Measurements from ENCODE around the gene MTG1.

The MTG1 gene

DNA sequence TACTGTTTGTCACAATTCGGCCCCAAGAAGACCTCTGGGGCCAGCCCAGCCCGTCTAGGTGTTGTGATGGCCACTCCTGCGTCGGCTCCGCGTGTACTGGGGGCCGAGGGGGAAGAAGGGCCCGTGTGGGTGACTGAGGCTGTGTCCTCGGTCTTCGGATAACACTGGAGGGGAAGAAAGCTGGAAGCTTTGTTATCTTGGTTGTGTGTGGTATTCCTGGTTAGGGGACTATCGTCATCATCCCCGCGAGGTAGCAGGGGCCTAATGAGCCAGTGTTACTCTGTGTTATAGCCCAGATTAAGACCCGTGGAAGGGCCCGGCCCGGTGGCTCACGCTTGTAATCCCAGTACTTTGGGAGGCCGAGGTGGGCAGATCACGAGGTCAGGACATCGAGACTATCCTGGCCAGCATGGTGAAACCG, 854 bp downstream of the MTG1 start:
- TF ChIP-seq ZNF70 (CRISPR knock-in tag; IDR thresholded peaks at IDR 0.05) (no peak), ARNTL (CRISPR knock-in tag; IDR thresholded peaks at IDR 0.05; ENCODE audit: borderline replicate concordance, low read depth) (no peak), ZFP30 (CRISPR knock-in tag; IDR thresholded peaks at IDR 0.05) (no peak), RARB (CRISPR knock-in tag; IDR thresholded peaks at IDR 0.05) (no peak), ZFP3 (CRISPR knock-in tag; IDR thresholded peaks at IDR 0.05) (no peak), SNAI2 (CRISPR knock-in tag; IDR thresholded peaks at IDR 0.05) (no peak), BACH2 (CRISPR knock-in tag; IDR thresholded peaks at IDR 0.05; ENCODE audit: borderline replicate concordance) (no peak), OSR1 (CRISPR knock-in tag; IDR thresholded peaks at IDR 0.05) (no peak), TOX (CRISPR knock-in tag; IDR thresholded peaks at IDR 0.05; ENCODE audit: borderline replicate concordance) (no peak), CSDC2 (CRISPR knock-in tag; IDR thresholded peaks at IDR 0.05) (no peak), ZNF8 (CRISPR knock-in tag; IDR thresholded peaks at IDR 0.05) (no peak), TCF4 (CRISPR knock-in tag; IDR thresholded peaks at IDR 0.05; ENCODE audit: borderline replicate concordance) (no peak), ZNF565 (CRISPR knock-in tag; conservative IDR thresholded peaks at IDR 0.05; ENCODE audit: low read depth) (no peak)
- TF ChIP-seq, protein P1, sequence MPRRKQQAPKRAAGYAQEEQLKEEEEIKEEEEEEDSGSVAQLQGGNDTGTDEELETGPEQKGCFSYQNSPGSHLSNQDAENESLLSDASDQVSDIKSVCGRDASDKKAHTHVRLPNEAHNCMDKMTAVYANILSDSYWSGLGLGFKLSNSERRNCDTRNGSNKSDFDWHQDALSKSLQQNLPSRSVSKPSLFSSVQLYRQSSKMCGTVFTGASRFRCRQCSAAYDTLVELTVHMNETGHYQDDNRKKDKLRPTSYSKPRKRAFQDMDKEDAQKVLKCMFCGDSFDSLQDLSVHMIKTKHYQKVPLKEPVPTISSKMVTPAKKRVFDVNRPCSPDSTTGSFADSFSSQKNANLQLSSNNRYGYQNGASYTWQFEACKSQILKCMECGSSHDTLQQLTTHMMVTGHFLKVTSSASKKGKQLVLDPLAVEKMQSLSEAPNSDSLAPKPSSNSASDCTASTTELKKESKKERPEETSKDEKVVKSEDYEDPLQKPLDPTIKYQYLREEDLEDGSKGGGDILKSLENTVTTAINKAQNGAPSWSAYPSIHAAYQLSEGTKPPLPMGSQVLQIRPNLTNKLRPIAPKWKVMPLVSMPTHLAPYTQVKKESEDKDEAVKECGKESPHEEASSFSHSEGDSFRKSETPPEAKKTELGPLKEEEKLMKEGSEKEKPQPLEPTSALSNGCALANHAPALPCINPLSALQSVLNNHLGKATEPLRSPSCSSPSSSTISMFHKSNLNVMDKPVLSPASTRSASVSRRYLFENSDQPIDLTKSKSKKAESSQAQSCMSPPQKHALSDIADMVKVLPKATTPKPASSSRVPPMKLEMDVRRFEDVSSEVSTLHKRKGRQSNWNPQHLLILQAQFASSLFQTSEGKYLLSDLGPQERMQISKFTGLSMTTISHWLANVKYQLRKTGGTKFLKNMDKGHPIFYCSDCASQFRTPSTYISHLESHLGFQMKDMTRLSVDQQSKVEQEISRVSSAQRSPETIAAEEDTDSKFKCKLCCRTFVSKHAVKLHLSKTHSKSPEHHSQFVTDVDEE (CRISPR knock-in tag; IDR thresholded peaks at IDR 0.05), result no peak
- TF ChIP-seq, protein P2, sequence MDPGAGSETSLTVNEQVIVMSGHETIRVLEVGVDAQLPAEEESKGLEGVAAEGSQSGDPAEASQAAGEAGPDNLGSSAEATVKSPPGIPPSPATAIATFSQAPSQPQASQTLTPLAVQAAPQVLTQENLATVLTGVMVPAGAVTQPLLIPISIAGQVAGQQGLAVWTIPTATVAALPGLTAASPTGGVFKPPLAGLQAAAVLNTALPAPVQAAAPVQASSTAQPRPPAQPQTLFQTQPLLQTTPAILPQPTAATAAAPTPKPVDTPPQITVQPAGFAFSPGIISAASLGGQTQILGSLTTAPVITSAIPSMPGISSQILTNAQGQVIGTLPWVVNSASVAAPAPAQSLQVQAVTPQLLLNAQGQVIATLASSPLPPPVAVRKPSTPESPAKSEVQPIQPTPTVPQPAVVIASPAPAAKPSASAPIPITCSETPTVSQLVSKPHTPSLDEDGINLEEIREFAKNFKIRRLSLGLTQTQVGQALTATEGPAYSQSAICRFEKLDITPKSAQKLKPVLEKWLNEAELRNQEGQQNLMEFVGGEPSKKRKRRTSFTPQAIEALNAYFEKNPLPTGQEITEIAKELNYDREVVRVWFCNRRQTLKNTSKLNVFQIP (CRISPR knock-in tag; IDR thresholded peaks at IDR 0.05; ENCODE audit: borderline replicate concordance, low read depth), result no peak
- TF ChIP-seq, protein P3, sequence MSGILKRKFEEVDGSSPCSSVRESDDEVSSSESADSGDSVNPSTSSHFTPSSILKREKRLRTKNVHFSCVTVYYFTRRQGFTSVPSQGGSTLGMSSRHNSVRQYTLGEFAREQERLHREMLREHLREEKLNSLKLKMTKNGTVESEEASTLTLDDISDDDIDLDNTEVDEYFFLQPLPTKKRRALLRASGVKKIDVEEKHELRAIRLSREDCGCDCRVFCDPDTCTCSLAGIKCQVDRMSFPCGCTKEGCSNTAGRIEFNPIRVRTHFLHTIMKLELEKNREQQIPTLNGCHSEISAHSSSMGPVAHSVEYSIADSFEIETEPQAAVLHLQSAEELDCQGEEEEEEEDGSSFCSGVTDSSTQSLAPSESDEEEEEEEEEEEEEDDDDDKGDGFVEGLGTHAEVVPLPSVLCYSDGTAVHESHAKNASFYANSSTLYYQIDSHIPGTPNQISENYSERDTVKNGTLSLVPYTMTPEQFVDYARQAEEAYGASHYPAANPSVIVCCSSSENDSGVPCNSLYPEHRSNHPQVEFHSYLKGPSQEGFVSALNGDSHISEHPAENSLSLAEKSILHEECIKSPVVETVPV (CRISPR knock-in tag; IDR thresholded peaks at IDR 0.05), result no peak
- ATAC-seq, result peak; percentile 11

DNA sequence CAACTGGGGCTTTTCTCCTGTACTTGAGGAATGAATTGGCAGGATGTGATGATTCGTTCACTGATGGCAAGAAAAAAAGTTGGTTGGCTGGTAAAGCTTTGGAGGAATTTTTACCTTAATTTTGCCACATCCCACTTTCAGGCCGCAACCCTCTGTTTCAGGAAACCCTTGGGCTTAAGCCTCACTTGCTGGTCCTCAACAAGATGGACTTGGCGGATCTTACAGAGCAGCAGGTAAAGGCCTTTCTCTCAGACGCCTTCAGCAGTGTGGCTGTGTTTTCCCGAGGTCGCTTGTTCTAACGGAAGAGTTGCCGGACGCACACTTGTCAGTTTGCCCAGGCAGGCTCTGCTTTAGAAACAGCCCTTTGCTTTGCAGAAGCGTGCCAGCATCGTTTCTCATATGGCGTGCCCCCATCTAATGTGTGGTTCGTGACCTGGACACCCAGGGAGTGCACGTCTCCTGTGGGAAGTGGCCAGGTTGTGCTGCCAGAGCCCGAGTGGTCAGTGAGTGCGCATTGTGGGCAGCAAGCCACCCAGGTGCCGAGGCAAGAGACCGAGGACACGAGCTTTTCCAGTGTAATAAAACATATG, 2.2 kb downstream of the MTG1 start:
- no peak for ATAC-seq
- no peak for TF ChIP-seq BACH2 (CRISPR knock-in tag; IDR thresholded peaks at IDR 0.05; ENCODE audit: borderline replicate concordance)
- TF ChIP-seq, protein P1 (CRISPR knock-in tag; IDR thresholded peaks at IDR 0.05), result no peak
- no peak for TF ChIP-seq ZNF8 (CRISPR knock-in tag; IDR thresholded peaks at IDR 0.05)
- TF ChIP-seq ZNF565 (CRISPR knock-in tag; conservative IDR thresholded peaks at IDR 0.05; ENCODE audit: low read depth), result no peak
- TF ChIP-seq PPARA (CRISPR knock-in tag; IDR thresholded peaks at IDR 0.05; ENCODE audit: borderline replicate concordance), result no peak
- no peak for TF ChIP-seq ZNF70 (CRISPR knock-in tag; IDR thresholded peaks at IDR 0.05)
- TF ChIP-seq ZFP3 (CRISPR knock-in tag; IDR thresholded peaks at IDR 0.05), result no peak
- TF ChIP-seq TOX (CRISPR knock-in tag; IDR thresholded peaks at IDR 0.05; ENCODE audit: borderline replicate concordance), result no peak
- no peak for TF ChIP-seq ARNTL (CRISPR knock-in tag; IDR thresholded peaks at IDR 0.05; ENCODE audit: borderline replicate concordance, low read depth)

DNA sequence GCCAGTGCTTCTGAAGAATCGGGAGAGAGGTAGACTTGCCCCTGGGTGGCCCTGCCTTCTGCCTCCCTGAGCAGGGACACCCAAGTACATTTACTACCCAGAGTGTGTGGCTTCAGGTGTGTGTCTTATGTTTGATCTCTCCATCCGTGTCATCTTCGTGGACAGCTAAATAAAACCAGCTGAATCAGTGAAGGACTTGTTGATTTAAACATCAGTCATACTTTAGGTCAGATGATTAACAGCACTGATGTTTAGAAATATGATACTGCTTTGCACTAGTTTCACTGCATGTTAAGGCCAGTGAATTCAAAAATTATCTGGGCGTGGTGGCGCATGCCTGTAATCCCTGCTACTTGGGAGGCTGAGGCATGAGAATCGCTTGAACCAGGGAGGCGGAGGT, 4.0 kb downstream of the MTG1 start:
- TF ChIP-seq PPARA (CRISPR knock-in tag; IDR thresholded peaks at IDR 0.05; ENCODE audit: borderline replicate concordance), result no peak
- TF ChIP-seq GLIS3 (CRISPR knock-in tag; IDR thresholded peaks at IDR 0.05), result no peak
- no peak for TF ChIP-seq TCF4 (CRISPR knock-in tag; IDR thresholded peaks at IDR 0.05; ENCODE audit: borderline replicate concordance)
- TF ChIP-seq ARNTL (CRISPR knock-in tag; IDR thresholded peaks at IDR 0.05; ENCODE audit: borderline replicate concordance, low read depth), result no peak
- TF ChIP-seq OSR1 (CRISPR knock-in tag; IDR thresholded peaks at IDR 0.05), result no peak
- TF ChIP-seq, protein P4, sequence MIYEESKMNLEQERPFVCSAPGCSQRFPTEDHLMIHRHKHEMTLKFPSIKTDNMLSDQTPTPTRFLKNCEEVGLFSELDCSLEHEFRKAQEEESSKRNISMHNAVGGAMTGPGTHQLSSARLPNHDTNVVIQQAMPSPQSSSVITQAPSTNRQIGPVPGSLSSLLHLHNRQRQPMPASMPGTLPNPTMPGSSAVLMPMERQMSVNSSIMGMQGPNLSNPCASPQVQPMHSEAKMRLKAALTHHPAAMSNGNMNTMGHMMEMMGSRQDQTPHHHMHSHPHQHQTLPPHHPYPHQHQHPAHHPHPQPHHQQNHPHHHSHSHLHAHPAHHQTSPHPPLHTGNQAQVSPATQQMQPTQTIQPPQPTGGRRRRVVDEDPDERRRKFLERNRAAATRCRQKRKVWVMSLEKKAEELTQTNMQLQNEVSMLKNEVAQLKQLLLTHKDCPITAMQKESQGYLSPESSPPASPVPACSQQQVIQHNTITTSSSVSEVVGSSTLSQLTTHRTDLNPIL (CRISPR knock-in tag; IDR thresholded peaks at IDR 0.05; ENCODE audit: low read depth), result no peak
- no peak for TF ChIP-seq ZC3H10 (CRISPR knock-in tag; IDR thresholded peaks at IDR 0.05)
- no peak for TF ChIP-seq RARB (CRISPR knock-in tag; IDR thresholded peaks at IDR 0.05)
- no peak for TF ChIP-seq BACH2 (CRISPR knock-in tag; IDR thresholded peaks at IDR 0.05; ENCODE audit: borderline replicate concordance)
- TF ChIP-seq ESRRG (CRISPR knock-in tag; IDR thresholded peaks at IDR 0.05), result no peak
- no peak for TF ChIP-seq ZFP30 (CRISPR knock-in tag; IDR thresholded peaks at IDR 0.05)
- TF ChIP-seq, protein P1 (CRISPR knock-in tag; IDR thresholded peaks at IDR 0.05), result no peak
- TF ChIP-seq ZFP3 (CRISPR knock-in tag; IDR thresholded peaks at IDR 0.05), result no peak
- TF ChIP-seq SNAI2 (CRISPR knock-in tag; IDR thresholded peaks at IDR 0.05), result no peak
- TF ChIP-seq ZNF70 (CRISPR knock-in tag; IDR thresholded peaks at IDR 0.05), result no peak
- no peak for TF ChIP-seq CSDC2 (CRISPR knock-in tag; IDR thresholded peaks at IDR 0.05)
- TF ChIP-seq TOX (CRISPR knock-in tag; IDR thresholded peaks at IDR 0.05; ENCODE audit: borderline replicate concordance), result no peak
- no peak for ATAC-seq

Data from SK-N-SH treated with all-trans-retinoic acid at 6 μM for 48 hours (cell line).